ENCODE results near the gene ELP5.

GRCh38 chr17:7233701-7234082 is 18.3 kb upstream of the ELP5 start:
- TF ChIP-seq CTCF (IDR thresholded peaks at IDR 0.05) (no peak), POLR2A (IDR thresholded peaks at IDR 0.05) (no peak)

All from body of pancreas (tissue), 4 donors.